GM12878 (cell line): Measurements from ENCODE around the gene RECQL5. TPM values are rescaled to one million over a fixed set of nuclear protein-coding genes. Genes with fewer than 3 reads are reported as not detected.

ENCODE experiments used
- ATAC-seq: fragments of 200-7000 bp; cut with Tn5 transposase; 3 replicates; pipeline ENCODE4 v1.9.1; 2020; ENCODE audit warnings: mild to moderate bottlenecking, moderate library complexity
- BruUV-seq: library from RNA; stranded (reverse); fragments of 400-500 nt; replicated peaks from 2 replicates; lab custom pipeline; 2021; lab: Mats Ljungman, UMichigan
- CTCF ChIA-PET: fragments of 300-600 bp; sonication (Branson Sonifier 250); formaldehyde crosslinking; extraction: SDS; loops from one replicate; lab custom pipeline; 2021; ENCODE audit warnings: inconsistent platforms; lab: Yijun Ruan, JAX
- POLR2A ChIA-PET: fragments of 350-600 bp; formaldehyde crosslinking; extraction: SDS; loops from one replicate; lab custom pipeline; 2021; ENCODE audit warnings: inconsistent platforms; lab: Charles Lee
- RAD21 ChIA-PET: fragments of 300-600 bp; sonication (Branson Sonifier 250); formaldehyde crosslinking; loops from one replicate; lab custom pipeline; 2023; ENCODE audit warnings: antibody characterized with exemption; ENCODE audit not compliant: unreplicated experiment; lab: Charles Lee
- SMC1A ChIA-PET: fragments of 300-600 bp; sonication (Branson Sonifier 250); formaldehyde crosslinking; loops from one replicate; lab custom pipeline; 2023; ENCODE audit not compliant: unreplicated experiment, uncharacterized antibody; lab: Charles Lee
- DNase-seq: peaks from one replicate; pipeline ENCODE4 v3.0.0-alpha.2; 2011; ENCODE audit warnings: low read depth, low spot score
- FAIRE-seq: peaks from 3 replicates; lab custom pipeline; 2011; peaks lifted over from hg19 to GRCh38; lab: Jason Lieb, UNC
- H2AFZ ChIP-seq: 2 replicates; pipeline ENCODE4 v1.6.0; 2011; ENCODE audit warnings: low read depth, low read length, control low read depth; ENCODE audit not compliant: control insufficient read depth
- H3K27ac ChIP-seq: 2 replicates; pipeline ENCODE4 v1.5.1; 2011; ENCODE audit warnings: control low read depth; ENCODE audit not compliant: control insufficient read depth, insufficient read depth
- H3K27me3 ChIP-seq, 2 experiments: replicated peaks in 1 of 2; 2 replicates each; pipeline versions ENCODE4 v1.6.0 to v1.6.1; 2011; ENCODE audit warnings: low read length in 1 of 2; ENCODE audit not compliant: control insufficient read depth in 2 of 2, insufficient read depth in 2 of 2
- H3K36me3 ChIP-seq, 2 experiments: 2 replicates each; pipeline ENCODE4 v1.5.1; 2011; ENCODE audit warnings: low read length in 1 of 2; ENCODE audit not compliant: control insufficient read depth in 2 of 2, insufficient read depth in 2 of 2
- H3K4me1 ChIP-seq: 2 replicates; pipeline ENCODE4 v1.6.1; 2011; ENCODE audit warnings: mild to moderate bottlenecking, low read length, moderate library complexity, mixed read lengths; ENCODE audit not compliant: control insufficient read depth, insufficient read depth
- H3K4me2 ChIP-seq: 2 replicates; pipeline ENCODE4 v1.6.0; 2011; ENCODE audit warnings: control low read depth; ENCODE audit not compliant: control insufficient read depth, insufficient read depth
- H3K4me3 ChIP-seq: fragments of 200-600 bp; sonication (generic); 2 replicates; pipeline ENCODE4 v1.5.1; 2016
- H3K79me2 ChIP-seq: 2 replicates; pipeline ENCODE4 v1.6.0; 2011; ENCODE audit warnings: low read length; ENCODE audit not compliant: control insufficient read depth, insufficient read depth
- H3K9ac ChIP-seq: 2 replicates; pipeline ENCODE4 v1.8.0; 2011; ENCODE audit warnings: low read length, control low read depth, mixed read lengths; ENCODE audit not compliant: control insufficient read depth, insufficient read depth
- H3K9me3 ChIP-seq: replicated peaks from 3 replicates; pipeline ENCODE4 v1.5.1; 2011; ENCODE audit warnings: mild to moderate bottlenecking, low read length; ENCODE audit not compliant: control insufficient read depth, insufficient read depth
- H4K20me1 ChIP-seq: 2 replicates; pipeline ENCODE4 v1.6.0; 2011; ENCODE audit not compliant: control insufficient read depth, insufficient read depth
- ATF7 ChIP-seq: fragments of 450-650 bp; IDR thresholded peaks from 2 replicates; pipeline ENCODE4 v1.6.1; 2016; ENCODE audit warnings: low read depth, mild to moderate bottlenecking
- BMI1 ChIP-seq: fragments of 450-650 bp; IDR thresholded peaks from 2 replicates; pipeline ENCODE4 v1.6.1; 2016; ENCODE audit warnings: mild to moderate bottlenecking, moderate library complexity, borderline replicate concordance
- DPF2 ChIP-seq: fragments of 450-650 bp; IDR thresholded peaks from 2 replicates; pipeline ENCODE4 v1.6.1; 2017; ENCODE audit warnings: mild to moderate bottlenecking
- EP300 ChIP-seq, 2 experiments: fragments of 150-350 bp in 1 of 2; IDR thresholded peaks; 2 replicates each; pipeline ENCODE4 v1.6.1; 2011 to 2012; ENCODE audit warnings: low read depth in 2 of 2, low read length in 2 of 2, borderline replicate concordance in 1 of 2, improper control_type of control experiment in 1 of 2, inconsistent platforms in 1 of 2; ENCODE audit not compliant: control insufficient read depth in 1 of 2
- ETV6 ChIP-seq, 2 experiments: fragments of 450-650 bp in 1 of 2; IDR thresholded peaks in 1 of 2; conservative IDR thresholded peaks in 1 of 2; 2 replicates each; pipeline ENCODE4 v1.6.1; 2014; ENCODE audit warnings: antibody characterized with exemption in 1 of 2, borderline replicate concordance in 1 of 2, low read depth in 1 of 2, mild to moderate bottlenecking in 1 of 2, moderate library complexity in 1 of 2
- FOXM1 ChIP-seq: IDR thresholded peaks from 2 replicates; pipeline ENCODE4 v1.6.1; 2012; ENCODE audit warnings: low read depth, mild to moderate bottlenecking, inconsistent platforms, low read length, moderate library complexity
- GATAD2B ChIP-seq: fragments of 450-650 bp; conservative IDR thresholded peaks from 2 replicates; pipeline ENCODE4 v1.6.1; 2017; ENCODE audit warnings: low read depth, mild to moderate bottlenecking, moderate library complexity
- MTA2 ChIP-seq: fragments of 450-650 bp; IDR thresholded peaks from 2 replicates; pipeline ENCODE4 v1.6.1; 2016; ENCODE audit warnings: low read depth, mild to moderate bottlenecking, moderate library complexity
- RBBP5 ChIP-seq: fragments of 200-600 bp; sonication (generic); conservative IDR thresholded peaks from 2 replicates; pipeline ENCODE4 v1.6.1; 2016
- RFX5 ChIP-seq: IDR thresholded peaks from 2 replicates; pipeline ENCODE4 v1.6.1; 2011; ENCODE audit warnings: low read depth, low read length, improper control_type of control experiment
- STAT1 ChIP-seq: fragments of 450-650 bp; conservative IDR thresholded peaks from 2 replicates; pipeline ENCODE4 v1.6.1; 2014; ENCODE audit warnings: antibody characterized with exemption, mild to moderate bottlenecking
- TCF3 ChIP-seq: IDR thresholded peaks from 2 replicates; pipeline ENCODE4 v1.6.1; 2012; ENCODE audit warnings: low read depth, mild to moderate bottlenecking, low read length, borderline replicate concordance; ENCODE audit not compliant: insufficient read depth
- USF2 ChIP-seq: IDR thresholded peaks from 2 replicates; pipeline ENCODE4 v1.6.1; 2011; ENCODE audit warnings: low read depth, low read length, improper control_type of control experiment, borderline replicate concordance
- ZNF24 ChIP-seq: fragments of 450-650 bp; IDR thresholded peaks from 2 replicates; pipeline ENCODE4 v1.6.1; 2017; ENCODE audit warnings: antibody characterized with exemption, mild to moderate bottlenecking
- ZNF274 ChIP-seq: IDR thresholded peaks from one replicate; pipeline ENCODE4 v1.8.0; 2011; ENCODE audit not compliant: insufficient read length, insufficient read depth
- ZNF384 ChIP-seq: IDR thresholded peaks from 2 replicates; pipeline ENCODE4 v1.6.1; 2012; ENCODE audit warnings: low read depth, mild to moderate bottlenecking, low read length, improper control_type of control experiment, borderline replicate concordance
- WGBS: methylation state at CpG from one replicate; pipeline ENCODE4 v1.1.6; 2016; ENCODE audit warnings: low lambda C conversion rate; ENCODE audit not compliant: insufficient replicate concordance, insufficient coverage; ENCODE audit errors: missing lambda C conversion rate; 5-methylcytosine and 5-hydroxymethylcytosine counted together
- in situ Hi-C: fragments of 300-500 bp; cut with MboI; formaldehyde crosslinking; loops from 9 replicates; pipeline ENCODE4 v1.14.3; 2018; ENCODE audit warnings: mixed read lengths
- intact Hi-C: fragments of 100-400 bp; cut with micrococcal nuclease; formaldehyde crosslinking; loops from one replicate; pipeline ENCODE4 v1.14.2; 2022; ENCODE audit not compliant: unreplicated experiment
- polyA plus RNA-seq, 11 experiments: library from polyadenylated mRNA; depleted of rRNA in 4 of 11; unstranded in 6 of 11; stranded (reverse) in 5 of 11; fragments of >200 nt; fragmentation: Nextera tagmentation in 4 of 11; fragmentation: Illumina TruSeq in 1 of 11; extraction: Ambion mirVana in 4 of 11; extraction: Trizol in 1 of 11; gene quantifications; 1 replicate in 1 of 11; 2 replicates in 10 of 11; pipeline versions ENCODE4 v1.2.1 to v1.2.3, GENCODE V29; 2011 to 2016; ENCODE audit warnings: inconsistent platforms in 2 of 11, missing spikeins in 2 of 11, low read depth in 1 of 11
- total RNA-seq, 4 experiments: library from RNA; depleted of rRNA in 3 of 4; stranded (reverse); fragments of >200 nt in 3 of 4; fragmentation: Illumina TruSeq in 1 of 4; extraction: Trizol in 1 of 4; gene quantifications; 2 replicates each; pipeline versions ENCODE4 v1.2.1 to v1.2.3, GENCODE V29; 2013 to 2021

The RECQL5 gene
- total and polyA plus RNA-seq, 10 of the 15 experiments (the other 5 are each of a cell fraction or from before 2014, with no cell fraction given): 3.6 to 30.6 (median 20.1) TPM

- H3K36me3 ChIP-seq: no peaks in the 10 kb centered on the region
- no peak for TF ChIP-seq MTA2
- TF ChIP-seq ZNF24: no peak
- TF ChIP-seq RFX5: no peak
- TF ChIP-seq FOXM1: no peak
- TF ChIP-seq ZNF274: no peak
- TF ChIP-seq, all 136 proteins: peak for 0
- ChIA-PET SMC1A (no interaction called here), RAD21 (interaction anchor here (5.3 kb wide), 1 partner anchor 153 kb away, joined by 51 read pairs; no protein-coding TSS in a partner anchor), POLR2A (no interaction called here), CTCF (interaction anchor here (1.0 to 1.6 kb wide), 2 partner anchors 151 to 157 kb away, joined by 5 to 6 read pairs; no protein-coding TSS in a partner anchor)
- no TSS peak for BruUV-seq
- Histone ChIP-seq H3K4me1 (no peaks in the 10 kb centered on the region), H3K9me3 (no peaks in the 10 kb centered on the region), H3K9ac (no peak overlapping the region), H3K4me3 (no peak overlapping the region), H3K27me3 (no peaks in the 10 kb centered on the region), H3K27ac (no peak overlapping the region), H3K79me2 (no peaks in the 10 kb centered on the region), H4K20me1 (no peaks in the 10 kb centered on the region; the same call in 1 of the 2 replicates), H3K4me2 (no peak overlapping the region), H2AFZ (no peak overlapping the region)
- intact Hi-C loops: no loop called here
- DNase-seq (no peak), FAIRE-seq (no peak), ATAC-seq (no peak)
- WGBS: 54% methylated on average over 17 of the region's 17 CpGs
- in situ Hi-C loops: loop anchor here (10.0 kb wide), 1 partner anchor 172 kb away; no protein-coding TSS in a partner anchor
Observed at GRCh38 chr17:75596320-75597087, 70.5 kb downstream of the RECQL5 start.

GRCh38 chr17:75595920-75596313 lies 71.0 kb downstream of the RECQL5 start:
- Histone ChIP-seq H3K79me2 (no peaks in the 10 kb centered on the region), H3K4me3 (no peak overlapping the region), H3K27ac (no peak overlapping the region), H3K27me3 (no peaks in the 10 kb centered on the region), H4K20me1 (no peaks in the 10 kb centered on the region), H2AFZ (no peak overlapping the region), H3K4me2 (no peak overlapping the region), H3K9ac (no peak overlapping the region), H3K36me3 (no peaks in the 10 kb centered on the region), H3K9me3 (no peaks in the 10 kb centered on the region), H3K4me1 (no peaks in the 10 kb centered on the region)
- SMC1A ChIA-PET: no interaction called here
- RAD21 ChIA-PET: no interaction called here
- no peak for FAIRE-seq
- POLR2A ChIA-PET: no interaction called here
- DNase-seq: no peak
- in situ Hi-C loops: loop anchor here (10.0 kb wide), 1 partner anchor 171 kb away; no protein-coding TSS in a partner anchor
- TF ChIP-seq STAT1 (no peak), ATF7 (no peak), ETV6 (conservative IDR thresholded peaks at IDR 0.05 in 1 of 2, IDR thresholded peaks at IDR 0.05 in 1 of 2; ENCODE audit: borderline replicate concordance in 1 of 2, low read depth in 1 of 2) (no peak), RBBP5 (no peak), GATAD2B (no peak), DPF2 (no peak), BMI1 (no peak), USF2 (no peak), EP300 (IDR thresholded peaks at IDR 0.05; ENCODE audit: borderline replicate concordance in 1 of 2, control insufficient read depth in 1 of 2, low read depth in 2 of 2, low read length in 2 of 2) (no peak), ZNF384 (no peak), TCF3 (no peak)
- CTCF ChIA-PET: no interaction called here
- no peak for ATAC-seq
- 30% methylated on average over 6 of the region's 6 CpGs for WGBS
- BruUV-seq: no TSS peak
- intact Hi-C loops: no loop called here
